ENCODE results near the gene MTM1. TPM values are rescaled to one million over a fixed set of nuclear protein-coding genes. Genes with fewer than 3 reads are reported as not detected.

The MTM1 gene
- total and polyA plus RNA-seq, 2 experiments from 2014 or later: 3.2 to 8.7 TPM

DNA sequence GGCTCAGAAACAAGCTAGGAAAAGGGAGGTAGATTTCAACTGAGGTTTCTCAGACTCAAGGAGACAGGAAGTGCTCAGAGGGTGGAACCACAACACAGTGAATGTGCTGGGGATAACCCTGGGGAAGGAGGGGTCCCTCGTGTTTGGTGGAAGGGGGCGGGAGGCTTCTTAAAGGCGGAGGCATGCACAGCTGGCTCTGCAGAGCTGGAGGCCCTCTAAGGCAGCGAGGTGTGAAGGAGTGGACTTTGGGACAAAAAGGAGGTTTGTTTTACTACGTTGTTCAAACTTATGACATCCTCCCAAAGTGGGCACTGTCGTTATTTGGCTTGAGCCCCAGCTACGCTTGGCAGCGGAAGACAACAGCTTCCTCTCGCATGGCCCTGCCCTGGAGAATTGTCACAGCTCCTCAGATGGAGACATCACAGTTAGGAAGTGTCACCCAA lies 21.7 kb upstream of the MTM1 start:
- no peak for TF ChIP-seq POLR2AphosphoS5 (IDR thresholded peaks at IDR 0.05; ENCODE audit: low read depth)
- no peak for TF ChIP-seq JUNB (IDR thresholded peaks at IDR 0.05; ENCODE audit: unreplicated experiment)
- no peak for TF ChIP-seq EZH2 (IDR thresholded peaks at IDR 0.05; ENCODE audit: low read depth, unreplicated experiment)
- no peak for TF ChIP-seq EZH2phosphoT487 (IDR thresholded peaks at IDR 0.05; ENCODE audit: unreplicated experiment)
- no peak for TF ChIP-seq NANOG (IDR thresholded peaks at IDR 0.05; ENCODE audit: borderline replicate concordance)
- no peak for TF ChIP-seq CREB1 (CRISPR knock-in tag; IDR thresholded peaks at IDR 0.05; ENCODE audit: low read depth)
- TF ChIP-seq, protein P1, sequence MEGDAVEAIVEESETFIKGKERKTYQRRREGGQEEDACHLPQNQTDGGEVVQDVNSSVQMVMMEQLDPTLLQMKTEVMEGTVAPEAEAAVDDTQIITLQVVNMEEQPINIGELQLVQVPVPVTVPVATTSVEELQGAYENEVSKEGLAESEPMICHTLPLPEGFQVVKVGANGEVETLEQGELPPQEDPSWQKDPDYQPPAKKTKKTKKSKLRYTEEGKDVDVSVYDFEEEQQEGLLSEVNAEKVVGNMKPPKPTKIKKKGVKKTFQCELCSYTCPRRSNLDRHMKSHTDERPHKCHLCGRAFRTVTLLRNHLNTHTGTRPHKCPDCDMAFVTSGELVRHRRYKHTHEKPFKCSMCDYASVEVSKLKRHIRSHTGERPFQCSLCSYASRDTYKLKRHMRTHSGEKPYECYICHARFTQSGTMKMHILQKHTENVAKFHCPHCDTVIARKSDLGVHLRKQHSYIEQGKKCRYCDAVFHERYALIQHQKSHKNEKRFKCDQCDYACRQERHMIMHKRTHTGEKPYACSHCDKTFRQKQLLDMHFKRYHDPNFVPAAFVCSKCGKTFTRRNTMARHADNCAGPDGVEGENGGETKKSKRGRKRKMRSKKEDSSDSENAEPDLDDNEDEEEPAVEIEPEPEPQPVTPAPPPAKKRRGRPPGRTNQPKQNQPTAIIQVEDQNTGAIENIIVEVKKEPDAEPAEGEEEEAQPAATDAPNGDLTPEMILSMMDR (conservative IDR thresholded peaks at IDR 0.05; ENCODE audit: low read depth in 2 of 2): no peak
- TF ChIP-seq, protein P2, sequence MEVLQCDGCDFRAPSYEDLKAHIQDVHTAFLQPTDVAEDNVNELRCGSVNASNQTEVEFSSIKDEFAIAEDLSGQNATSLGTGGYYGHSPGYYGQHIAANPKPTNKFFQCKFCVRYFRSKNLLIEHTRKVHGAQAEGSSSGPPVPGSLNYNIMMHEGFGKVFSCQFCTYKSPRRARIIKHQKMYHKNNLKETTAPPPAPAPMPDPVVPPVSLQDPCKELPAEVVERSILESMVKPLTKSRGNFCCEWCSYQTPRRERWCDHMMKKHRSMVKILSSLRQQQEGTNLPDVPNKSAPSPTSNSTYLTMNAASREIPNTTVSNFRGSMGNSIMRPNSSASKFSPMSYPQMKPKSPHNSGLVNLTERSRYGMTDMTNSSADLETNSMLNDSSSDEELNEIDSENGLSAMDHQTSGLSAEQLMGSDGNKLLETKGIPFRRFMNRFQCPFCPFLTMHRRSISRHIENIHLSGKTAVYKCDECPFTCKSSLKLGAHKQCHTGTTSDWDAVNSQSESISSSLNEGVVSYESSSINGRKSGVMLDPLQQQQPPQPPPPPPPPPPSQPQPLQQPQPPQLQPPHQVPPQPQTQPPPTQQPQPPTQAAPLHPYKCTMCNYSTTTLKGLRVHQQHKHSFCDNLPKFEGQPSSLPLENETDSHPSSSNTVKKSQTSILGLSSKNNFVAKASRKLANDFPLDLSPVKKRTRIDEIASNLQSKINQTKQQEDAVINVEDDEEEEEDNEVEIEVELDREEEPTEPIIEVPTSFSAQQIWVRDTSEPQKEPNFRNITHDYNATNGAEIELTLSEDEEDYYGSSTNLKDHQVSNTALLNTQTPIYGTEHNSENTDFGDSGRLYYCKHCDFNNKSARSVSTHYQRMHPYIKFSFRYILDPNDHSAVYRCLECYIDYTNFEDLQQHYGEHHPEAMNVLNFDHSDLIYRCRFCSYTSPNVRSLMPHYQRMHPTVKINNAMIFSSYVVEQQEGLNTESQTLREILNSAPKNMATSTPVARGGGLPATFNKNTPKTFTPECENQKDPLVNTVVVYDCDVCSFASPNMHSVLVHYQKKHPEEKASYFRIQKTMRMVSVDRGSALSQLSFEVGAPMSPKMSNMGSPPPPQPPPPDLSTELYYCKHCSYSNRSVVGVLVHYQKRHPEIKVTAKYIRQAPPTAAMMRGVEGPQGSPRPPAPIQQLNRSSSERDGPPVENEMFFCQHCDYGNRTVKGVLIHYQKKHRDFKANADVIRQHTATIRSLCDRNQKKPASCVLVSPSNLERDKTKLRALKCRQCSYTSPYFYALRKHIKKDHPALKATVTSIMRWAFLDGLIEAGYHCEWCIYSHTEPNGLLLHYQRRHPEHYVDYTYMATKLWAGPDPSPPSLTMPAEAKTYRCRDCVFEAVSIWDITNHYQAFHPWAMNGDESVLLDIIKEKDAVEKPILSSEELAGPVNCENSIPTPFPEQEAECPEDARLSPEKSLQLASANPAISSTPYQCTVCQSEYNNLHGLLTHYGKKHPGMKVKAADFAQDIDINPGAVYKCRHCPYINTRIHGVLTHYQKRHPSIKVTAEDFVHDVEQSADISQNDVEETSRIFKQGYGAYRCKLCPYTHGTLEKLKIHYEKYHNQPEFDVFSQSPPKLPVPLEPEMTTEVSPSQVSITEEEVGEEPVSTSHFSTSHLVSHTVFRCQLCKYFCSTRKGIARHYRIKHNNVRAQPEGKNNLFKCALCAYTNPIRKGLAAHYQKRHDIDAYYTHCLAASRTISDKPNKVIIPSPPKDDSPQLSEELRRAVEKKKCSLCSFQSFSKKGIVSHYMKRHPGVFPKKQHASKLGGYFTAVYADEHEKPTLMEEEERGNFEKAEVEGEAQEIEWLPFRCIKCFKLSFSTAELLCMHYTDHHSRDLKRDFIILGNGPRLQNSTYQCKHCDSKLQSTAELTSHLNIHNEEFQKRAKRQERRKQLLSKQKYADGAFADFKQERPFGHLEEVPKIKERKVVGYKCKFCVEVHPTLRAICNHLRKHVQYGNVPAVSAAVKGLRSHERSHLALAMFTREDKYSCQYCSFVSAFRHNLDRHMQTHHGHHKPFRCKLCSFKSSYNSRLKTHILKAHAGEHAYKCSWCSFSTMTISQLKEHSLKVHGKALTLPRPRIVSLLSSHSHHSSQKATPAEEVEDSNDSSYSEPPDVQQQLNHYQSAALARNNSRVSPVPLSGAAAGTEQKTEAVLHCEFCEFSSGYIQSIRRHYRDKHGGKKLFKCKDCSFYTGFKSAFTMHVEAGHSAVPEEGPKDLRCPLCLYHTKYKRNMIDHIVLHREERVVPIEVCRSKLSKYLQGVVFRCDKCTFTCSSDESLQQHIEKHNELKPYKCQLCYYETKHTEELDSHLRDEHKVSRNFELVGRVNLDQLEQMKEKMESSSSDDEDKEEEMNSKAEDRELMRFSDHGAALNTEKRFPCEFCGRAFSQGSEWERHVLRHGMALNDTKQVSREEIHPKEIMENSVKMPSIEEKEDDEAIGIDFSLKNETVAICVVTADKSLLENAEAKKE (CRISPR knock-in tag; IDR thresholded peaks at IDR 0.05): no peak
- TF ChIP-seq, protein P3, sequence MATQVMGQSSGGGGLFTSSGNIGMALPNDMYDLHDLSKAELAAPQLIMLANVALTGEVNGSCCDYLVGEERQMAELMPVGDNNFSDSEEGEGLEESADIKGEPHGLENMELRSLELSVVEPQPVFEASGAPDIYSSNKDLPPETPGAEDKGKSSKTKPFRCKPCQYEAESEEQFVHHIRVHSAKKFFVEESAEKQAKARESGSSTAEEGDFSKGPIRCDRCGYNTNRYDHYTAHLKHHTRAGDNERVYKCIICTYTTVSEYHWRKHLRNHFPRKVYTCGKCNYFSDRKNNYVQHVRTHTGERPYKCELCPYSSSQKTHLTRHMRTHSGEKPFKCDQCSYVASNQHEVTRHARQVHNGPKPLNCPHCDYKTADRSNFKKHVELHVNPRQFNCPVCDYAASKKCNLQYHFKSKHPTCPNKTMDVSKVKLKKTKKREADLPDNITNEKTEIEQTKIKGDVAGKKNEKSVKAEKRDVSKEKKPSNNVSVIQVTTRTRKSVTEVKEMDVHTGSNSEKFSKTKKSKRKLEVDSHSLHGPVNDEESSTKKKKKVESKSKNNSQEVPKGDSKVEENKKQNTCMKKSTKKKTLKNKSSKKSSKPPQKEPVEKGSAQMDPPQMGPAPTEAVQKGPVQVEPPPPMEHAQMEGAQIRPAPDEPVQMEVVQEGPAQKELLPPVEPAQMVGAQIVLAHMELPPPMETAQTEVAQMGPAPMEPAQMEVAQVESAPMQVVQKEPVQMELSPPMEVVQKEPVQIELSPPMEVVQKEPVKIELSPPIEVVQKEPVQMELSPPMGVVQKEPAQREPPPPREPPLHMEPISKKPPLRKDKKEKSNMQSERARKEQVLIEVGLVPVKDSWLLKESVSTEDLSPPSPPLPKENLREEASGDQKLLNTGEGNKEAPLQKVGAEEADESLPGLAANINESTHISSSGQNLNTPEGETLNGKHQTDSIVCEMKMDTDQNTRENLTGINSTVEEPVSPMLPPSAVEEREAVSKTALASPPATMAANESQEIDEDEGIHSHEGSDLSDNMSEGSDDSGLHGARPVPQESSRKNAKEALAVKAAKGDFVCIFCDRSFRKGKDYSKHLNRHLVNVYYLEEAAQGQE (IDR thresholded peaks at IDR 0.05; ENCODE audit: unreplicated experiment): no peak
- TF ChIP-seq ZNF331 (CRISPR knock-in tag; IDR thresholded peaks at IDR 0.05; ENCODE audit: low read depth): no peak
- no peak for TF ChIP-seq STAT1 (IDR thresholded peaks at IDR 0.05; ENCODE audit: unreplicated experiment)
- no peak for TF ChIP-seq ZNF114 (CRISPR knock-in tag; IDR thresholded peaks at IDR 0.05)
- TF ChIP-seq, protein P4, sequence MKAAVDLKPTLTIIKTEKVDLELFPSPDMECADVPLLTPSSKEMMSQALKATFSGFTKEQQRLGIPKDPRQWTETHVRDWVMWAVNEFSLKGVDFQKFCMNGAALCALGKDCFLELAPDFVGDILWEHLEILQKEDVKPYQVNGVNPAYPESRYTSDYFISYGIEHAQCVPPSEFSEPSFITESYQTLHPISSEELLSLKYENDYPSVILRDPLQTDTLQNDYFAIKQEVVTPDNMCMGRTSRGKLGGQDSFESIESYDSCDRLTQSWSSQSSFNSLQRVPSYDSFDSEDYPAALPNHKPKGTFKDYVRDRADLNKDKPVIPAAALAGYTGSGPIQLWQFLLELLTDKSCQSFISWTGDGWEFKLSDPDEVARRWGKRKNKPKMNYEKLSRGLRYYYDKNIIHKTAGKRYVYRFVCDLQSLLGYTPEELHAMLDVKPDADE (IDR thresholded peaks at IDR 0.05): no peak
- Histone ChIP-seq H3F3A (replicated peaks; ENCODE audit: low read depth) (no peaks in the 10 kb centered on the region), H3K27me3 (ENCODE audit: insufficient read depth) (peaks cover 25% of the 10 kb centered on the region), H3K9me2 (ENCODE audit: insufficient read depth) (no peaks in the 10 kb centered on the region), H2AFZ (no peak overlapping the region), H4K20me1 (replicated peaks; ENCODE audit: insufficient read depth) (no peaks in the 10 kb centered on the region), H3K79me2 (replicated peaks; ENCODE audit: insufficient read depth) (no peaks in the 10 kb centered on the region), H3K36me3 (ENCODE audit: insufficient read depth) (no peaks in the 10 kb centered on the region), H3K4me2 (no peak overlapping the region), H3K4me1 (ENCODE audit: insufficient read depth) (no peaks in the 10 kb centered on the region), H3K27ac (ENCODE audit: low read depth) (no peak overlapping the region), H3K4me3 (no peak overlapping the region)
- Mint-ChIP-seq H3K9me3 (no peaks in the 10 kb centered on the region), H3K36me3 (ENCODE audit: low read depth) (no peaks in the 10 kb centered on the region), H3K27ac (no peak overlapping the region), H3K27me3 (ENCODE audit: insufficient read depth, low read depth, poor library complexity) (peaks cover 21% of the 10 kb centered on the region), H3K4me1 (peaks cover 12% of the 10 kb centered on the region; the same call in 2 of the 3 replicates), H3K4me3 (peak overlapping the region; percentile 40; the same call in 1 of the 3 replicates)
- ATAC-seq (no peak), DNase-seq (ENCODE audit: low spot score) (no peak)
